Smooth muscle cell (in vitro differentiated cells): ENCODE measurements around the gene WNT4. TPM values are rescaled to one million over a fixed set of nuclear protein-coding genes. Genes with fewer than 3 reads are reported as not detected.

Source experiments
- DNase-seq: peaks from one replicate; lab custom pipeline; 2025; ENCODE audit not compliant: unreplicated experiment; lab: John Stamatoyannopoulos, UW
- H2AFZ ChIP-seq: fragments of 200-600 bp; sonication (generic); 2 replicates; pipeline ENCODE4 v1.6.0; 2016; ENCODE audit warnings: antibody characterized with exemption, low read depth, mild to moderate bottlenecking
- H3F3A ChIP-seq: fragments of 200-600 bp; sonication (generic); 2 replicates; pipeline ENCODE4 v1.6.0; 2017; ENCODE audit warnings: antibody characterized with exemption, low read depth
- H3K27ac ChIP-seq: fragments of 200-600 bp; sonication (generic); 2 replicates; pipeline ENCODE4 v1.5.1; 2016; ENCODE audit warnings: low read depth, mild to moderate bottlenecking
- H3K27me3 ChIP-seq: fragments of 200-600 bp; sonication (generic); 2 replicates; pipeline ENCODE4 v1.6.1; 2016; ENCODE audit warnings: low read depth, mild to moderate bottlenecking
- H3K36me3 ChIP-seq: fragments of 200-600 bp; sonication (generic); 2 replicates; pipeline ENCODE4 v1.5.1; 2016; ENCODE audit warnings: low read depth
- H3K4me1 ChIP-seq: fragments of 200-600 bp; sonication (generic); 2 replicates; pipeline ENCODE4 v1.5.1; 2016; ENCODE audit warnings: low read depth
- H3K4me2 ChIP-seq: fragments of 200-600 bp; sonication (generic); 2 replicates; pipeline ENCODE4 v1.6.0; 2016; ENCODE audit warnings: mild to moderate bottlenecking
- H3K4me3 ChIP-seq: fragments of 200-600 bp; sonication (generic); 2 replicates; pipeline ENCODE4 v1.5.1; 2016; ENCODE audit warnings: mild to moderate bottlenecking
- H3K79me2 ChIP-seq: fragments of 200-600 bp; sonication (generic); 2 replicates; pipeline ENCODE4 v1.6.0; 2016; ENCODE audit warnings: low read depth, mild to moderate bottlenecking
- H3K9ac ChIP-seq: fragments of 200-600 bp; sonication (generic); 2 replicates; pipeline ENCODE4 v1.6.0; 2016; ENCODE audit warnings: low read depth
- H3K9me3 ChIP-seq: fragments of 200-600 bp; sonication (generic); replicated peaks from 2 replicates; pipeline ENCODE4 v1.5.1; 2016; ENCODE audit warnings: low read depth
- H4K20me1 ChIP-seq: fragments of 200-600 bp; sonication (generic); 2 replicates; pipeline ENCODE4 v1.6.0; 2016; ENCODE audit warnings: low read depth
- CTCF ChIP-seq: fragments of 200-600 bp; sonication (generic); IDR thresholded peaks from 2 replicates; pipeline ENCODE4 v1.5.1; 2017; ENCODE audit warnings: borderline replicate concordance, mild to moderate bottlenecking, antibody characterized with exemption; ENCODE audit not compliant: insufficient read depth, poor library complexity, severe bottlenecking
- WGBS: methylation state at CpG from one replicate; pipeline ENCODE4 v1.1.7; 2016; ENCODE audit warnings: low lambda C conversion rate; 5-methylcytosine and 5-hydroxymethylcytosine counted together
- polyA plus RNA-seq: library from polyadenylated mRNA; unstranded; fragments of >200 nt; fragmentation: Nextera tagmentation; extraction: Ambion mirVana; gene quantifications from 2 replicates; pipeline ENCODE4 v1.2.1, GENCODE V29; 2016
- total RNA-seq: library from RNA; depleted of rRNA; stranded (reverse); fragments of >200 nt; gene quantifications from 2 replicates; pipeline ENCODE4 v1.2.3, GENCODE V29; 2014

WNT4 gene
- total and polyA plus RNA-seq, 2 experiments from 2014 or later = 0.18 to 0.55 TPM

GRCh38 chr1:22114083-22115012 is 28.5 kb downstream of the WNT4 start:
- no peaks in the 10 kb centered on the region for H3K27me3 ChIP-seq
- H3K36me3 ChIP-seq = no peaks in the 10 kb centered on the region
- TF ChIP-seq CTCF = no peak
- H3K79me2 ChIP-seq = peaks cover 17% of the 10 kb centered on the region
- peak overlapping the region; percentile 49 for H3K27ac ChIP-seq
- peaks cover 15% of the 10 kb centered on the region for H3K4me1 ChIP-seq
- WGBS = 48% methylated on average over 18 of the region's 18 CpGs
- H3K4me2 ChIP-seq = no peak overlapping the region
- no peak overlapping the region for H2AFZ ChIP-seq
- H3K9ac ChIP-seq = no peak overlapping the region
- H4K20me1 ChIP-seq = peaks cover 100% of the 10 kb centered on the region
- DNase-seq = peak; percentile 20
- peaks cover 21% of the 10 kb centered on the region for H3F3A ChIP-seq
- H3K4me3 ChIP-seq = no peak overlapping the region
- no peaks in the 10 kb centered on the region for H3K9me3 ChIP-seq

GRCh38 chr1:22112554-22112953 is 30.3 kb downstream of the WNT4 start:
- WGBS = 70% methylated on average over 3 of the region's 3 CpGs
- Histone ChIP-seq H3F3A (peaks cover 21% of the 10 kb centered on the region), H3K9me3 (no peaks in the 10 kb centered on the region), H3K4me3 (no peak overlapping the region), H4K20me1 (peaks cover 100% of the 10 kb centered on the region), H3K27me3 (no peaks in the 10 kb centered on the region), H2AFZ (no peak overlapping the region), H3K4me1 (peaks cover 15% of the 10 kb centered on the region), H3K4me2 (no peak overlapping the region), H3K36me3 (no peaks in the 10 kb centered on the region), H3K79me2 (peaks cover 29% of the 10 kb centered on the region), H3K27ac (no peak overlapping the region), H3K9ac (no peak overlapping the region)
- no peak for TF ChIP-seq CTCF
- no peak for DNase-seq

GRCh38 chr1:22111620-22112019 is 31.3 kb downstream of the WNT4 start:
- peaks cover 100% of the 10 kb centered on the region for H4K20me1 ChIP-seq

More at GRCh38 chr1:22111620-22112019, 31.3 kb downstream of the WNT4 start:
- no peak overlapping the region for H3K9ac ChIP-seq
- no peak overlapping the region for H3K4me3 ChIP-seq
- peaks cover 15% of the 10 kb centered on the region for H3K4me1 ChIP-seq
- H3K27ac ChIP-seq = no peak overlapping the region
- H3K36me3 ChIP-seq = no peaks in the 10 kb centered on the region
- H2AFZ ChIP-seq = no peak overlapping the region
- WGBS = 84% methylated on average over 3 of the region's 3 CpGs
- no peaks in the 10 kb centered on the region for H3K9me3 ChIP-seq
- H3F3A ChIP-seq = peaks cover 21% of the 10 kb centered on the region
- no peak overlapping the region for H3K4me2 ChIP-seq
- peaks cover 29% of the 10 kb centered on the region for H3K79me2 ChIP-seq
- TF ChIP-seq CTCF = no peak
- H3K27me3 ChIP-seq = no peaks in the 10 kb centered on the region
- DNase-seq = no peak
